Measurements from ENCODE around the gene TOX4.

- no peak for TF ChIP-seq CTCF (IDR thresholded peaks at IDR 0.05)
- no peak for TF ChIP-seq POLR2AphosphoS5 (IDR thresholded peaks at IDR 0.05; ENCODE audit: low read depth, low read length)
- TF ChIP-seq TCF7L2 (IDR thresholded peaks at IDR 0.05; ENCODE audit: low read depth, low read length), result no peak
- TF ChIP-seq REST (IDR thresholded peaks at IDR 0.05; ENCODE audit: insufficient read depth in 1 of 2, low read depth in 2 of 2, low read length in 1 of 2), result no peak
- TF ChIP-seq SIN3A (IDR thresholded peaks at IDR 0.05; ENCODE audit: borderline replicate concordance, insufficient read depth, low read depth, low read length), result no peak
Measured at GRCh38 chr14:21496453-21496852, 19.5 kb downstream of the TOX4 start.

Data from Panc1 (cell line).